ENCODE results near the gene KHDC3L. TPM values are rescaled to one million over a fixed set of nuclear protein-coding genes. Genes with fewer than 3 reads are reported as not detected.

The KHDC3L gene
- total and polyA plus RNA-seq, 2 of the 13 experiments (the other 11 are each of a cell fraction or from before 2014, with no cell fraction given), result not detected

- no TSS peak for BruUV-seq (replicated peaks)
- TF ChIP-seq GLMP (CRISPR knock-in tag; IDR thresholded peaks at IDR 0.05; ENCODE audit: borderline replicate concordance), result no peak
- no peak for TF ChIP-seq HOXA5 (CRISPR knock-in tag; IDR thresholded peaks at IDR 0.05)
- no peak for TF ChIP-seq ZBTB20 (CRISPR knock-in tag; IDR thresholded peaks at IDR 0.05; ENCODE audit: borderline replicate concordance, low read depth)
- TF ChIP-seq FOXP1 (IDR thresholded peaks at IDR 0.05), result no peak
- no peak for TF ChIP-seq FOXP1 (CRISPR knock-in tag; IDR thresholded peaks at IDR 0.05)
- TF ChIP-seq ZNF652 (CRISPR knock-in tag; IDR thresholded peaks at IDR 0.05; ENCODE audit: borderline replicate concordance, low read depth), result no peak
- TF ChIP-seq ARNTL (CRISPR knock-in tag; IDR thresholded peaks at IDR 0.05), result no peak
- no peak for TF ChIP-seq RAD51 (IDR thresholded peaks at IDR 0.05; ENCODE audit: borderline replicate concordance)
- no peak for TF ChIP-seq CBX2 (IDR thresholded peaks at IDR 0.05; ENCODE audit: low read depth, low read length)
- no peak for TF ChIP-seq CBX2 (CRISPR knock-in tag; IDR thresholded peaks at IDR 0.05; ENCODE audit: low read depth)
- TF ChIP-seq NFE2 (CRISPR knock-in tag; IDR thresholded peaks at IDR 0.05), result no peak
- TF ChIP-seq SCMH1 (CRISPR knock-in tag; IDR thresholded peaks at IDR 0.05; ENCODE audit: borderline replicate concordance), result no peak
- no peak for TF ChIP-seq SAFB2 (CRISPR knock-in tag; IDR thresholded peaks at IDR 0.05; ENCODE audit: borderline replicate concordance, low read depth)
- no peak for TF ChIP-seq PCBP2 (optimal IDR thresholded peaks at IDR 0.05; ENCODE audit: low read depth, low read length, poor library complexity, severe bottlenecking)
- no peak for TF ChIP-seq KDM6A (CRISPR knock-in tag; IDR thresholded peaks at IDR 0.05; ENCODE audit: low read depth)
- TF ChIP-seq ZNF780A (CRISPR knock-in tag; IDR thresholded peaks at IDR 0.05), result no peak
- TF ChIP-seq, protein P1, sequence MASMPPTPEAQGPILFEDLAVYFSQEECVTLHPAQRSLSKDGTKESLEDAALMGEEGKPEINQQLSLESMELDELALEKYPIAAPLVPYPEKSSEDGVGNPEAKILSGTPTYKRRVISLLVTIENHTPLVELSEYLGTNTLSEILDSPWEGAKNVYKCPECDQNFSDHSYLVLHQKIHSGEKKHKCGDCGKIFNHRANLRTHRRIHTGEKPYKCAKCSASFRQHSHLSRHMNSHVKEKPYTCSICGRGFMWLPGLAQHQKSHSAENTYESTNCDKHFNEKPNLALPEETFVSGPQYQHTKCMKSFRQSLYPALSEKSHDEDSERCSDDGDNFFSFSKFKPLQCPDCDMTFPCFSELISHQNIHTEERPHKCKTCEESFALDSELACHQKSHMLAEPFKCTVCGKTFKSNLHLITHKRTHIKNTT (CRISPR knock-in tag; IDR thresholded peaks at IDR 0.05), result no peak
- TF ChIP-seq, protein P2, sequence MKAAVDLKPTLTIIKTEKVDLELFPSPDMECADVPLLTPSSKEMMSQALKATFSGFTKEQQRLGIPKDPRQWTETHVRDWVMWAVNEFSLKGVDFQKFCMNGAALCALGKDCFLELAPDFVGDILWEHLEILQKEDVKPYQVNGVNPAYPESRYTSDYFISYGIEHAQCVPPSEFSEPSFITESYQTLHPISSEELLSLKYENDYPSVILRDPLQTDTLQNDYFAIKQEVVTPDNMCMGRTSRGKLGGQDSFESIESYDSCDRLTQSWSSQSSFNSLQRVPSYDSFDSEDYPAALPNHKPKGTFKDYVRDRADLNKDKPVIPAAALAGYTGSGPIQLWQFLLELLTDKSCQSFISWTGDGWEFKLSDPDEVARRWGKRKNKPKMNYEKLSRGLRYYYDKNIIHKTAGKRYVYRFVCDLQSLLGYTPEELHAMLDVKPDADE (CRISPR knock-in tag; IDR thresholded peaks at IDR 0.05), result no peak
These were observed 27.4 kb downstream of the KHDC3L start for GRCh38 chr6:73389854-73390253.

More at GRCh38 chr6:73389854-73390253, 27.4 kb downstream of the KHDC3L start:
- Histone ChIP-seq H3K4me1 (ENCODE audit: insufficient read depth, low read length) (0 out of 2 replicates have a peak, but pooled peaks cover 6% of the 10 kb centered on the region), H3K36me3 (replicated peaks in 1 of 2; ENCODE audit: control insufficient read depth in 1 of 2, insufficient read depth in 2 of 2, low read length in 2 of 2) (no peaks in the 10 kb centered on the region), H3K9ac (ENCODE audit: insufficient read depth, low read depth, low read length) (no peak overlapping the region), H3K4me2 (ENCODE audit: low read depth, low read length) (no peak overlapping the region), H3K4me3 (replicated peaks in 1 of 3; ENCODE audit: insufficient read depth in 1 of 3, low read depth in 2 of 3, low read length in 3 of 3) (no peak overlapping the region), H3K79me2 (ENCODE audit: insufficient read depth, low read length) (no peaks in the 10 kb centered on the region), H3K27ac (ENCODE audit: extremely low read length, insufficient read depth, low read length) (no peak overlapping the region), H4K20me1 (ENCODE audit: insufficient read depth, low read length) (no peaks in the 10 kb centered on the region), H3K9me3 (ENCODE audit: low read length) (no peaks in the 10 kb centered on the region), H2AFZ (ENCODE audit: low read length) (no peak overlapping the region), H3K27me3 (ENCODE audit: control insufficient read depth in 1 of 2, insufficient read depth in 2 of 2, low read length in 2 of 2) (peaks cover 0 to 6% of the 10 kb centered on the region in 2 experiments; a peak in 3 of 5 replicates)
- ATAC-seq (no peak), DNase-seq (ENCODE audit: low spot score) (no peak), FAIRE-seq (no peak)
- ChIA-PET POLR2A (no interaction called here), CTCF (ENCODE audit: low intra/inter-chr PET ratio, low total read pairs) (interaction anchor here (1.8 kb wide), 1 partner anchor 104 kb away, joined by 5 read pairs; no protein-coding TSS in a partner anchor)
- in situ Hi-C loops (cut with HindIII; ENCODE audit: extremely low pct_ligation_motif_present, low pct_unique_long_range_greater_than_20kb), result no loop called here
- intact Hi-C loops (cut with micrococcal nuclease; ENCODE audit: unreplicated experiment), result no loop called here
- WGBS (ENCODE audit: low lambda C conversion rate), result 52% methylated on average over 10 of the region's 10 CpGs
